A673 (cell line): ENCODE measurements around the gene GINS1. TPM values are rescaled to one million over a fixed set of nuclear protein-coding genes. Genes with fewer than 3 reads are reported as not detected.

Experiments
- BruUV-seq: library from RNA; stranded (reverse); fragments of 400-500 nt; replicated peaks from 2 replicates; lab custom pipeline; 2021; lab: Mats Ljungman, UMichigan
- CTCF ChIA-PET: fragments of 300-600 bp; sonication (Branson Sonifier 250); formaldehyde crosslinking; loops from one replicate; lab custom pipeline; 2022; ENCODE audit warnings: antibody characterized with exemption; lab: Charles Lee
- POLR2A ChIA-PET: fragments of 300-600 bp; sonication (Branson Sonifier 250); formaldehyde crosslinking; loops from one replicate; lab custom pipeline; 2022; ENCODE audit warnings: antibody characterized with exemption; ENCODE audit not compliant: low non-redundant PET; lab: Charles Lee
- DNase-seq: peaks from one replicate; pipeline ENCODE4 v3.0.0-alpha.2; 2015; ENCODE audit warnings: low spot score
- H3K27ac ChIP-seq: fragments of 200-600 bp; sonication (generic); 2 replicates; pipeline ENCODE4 v1.5.1; 2016; ENCODE audit warnings: mixed run types, low read depth, mild to moderate bottlenecking, mixed read lengths, antibody characterized with exemption, low read length; ENCODE audit not compliant: poor library complexity, severe bottlenecking
- H3K27me3 ChIP-seq: fragments of 200-600 bp; sonication (generic); replicated peaks from 2 replicates; pipeline ENCODE4 v1.6.1; 2017; ENCODE audit warnings: mixed run types, low read depth, mild to moderate bottlenecking, mixed read lengths, antibody characterized with exemption, low read length; ENCODE audit not compliant: insufficient read depth, poor library complexity
- H3K36me3 ChIP-seq: fragments of 200-600 bp; sonication (generic); 2 replicates; pipeline ENCODE4 v1.6.1; 2016; ENCODE audit warnings: mixed run types, mild to moderate bottlenecking, mixed read lengths, antibody characterized with exemption, low read length; ENCODE audit not compliant: insufficient read depth, poor library complexity, severe bottlenecking
- H3K4me1 ChIP-seq: fragments of 200-600 bp; sonication (generic); 2 replicates; pipeline ENCODE4 v1.6.1; 2017; ENCODE audit warnings: mixed run types, mild to moderate bottlenecking, mixed read lengths, antibody characterized with exemption, low read length; ENCODE audit not compliant: insufficient read depth, poor library complexity, severe bottlenecking
- H3K4me3 ChIP-seq: fragments of 200-600 bp; sonication (generic); 2 replicates; pipeline ENCODE4 v1.5.1; 2016; ENCODE audit warnings: low read depth, mixed run types, mild to moderate bottlenecking, mixed read lengths, low read length; ENCODE audit not compliant: poor library complexity, severe bottlenecking
- H3K9me3 ChIP-seq: fragments of 200-600 bp; sonication (generic); 2 replicates; pipeline ENCODE4 v1.6.1; 2016; ENCODE audit warnings: mixed run types, low read depth, mild to moderate bottlenecking, mixed read lengths, antibody characterized with exemption, low read length; ENCODE audit not compliant: poor library complexity, severe bottlenecking
- EZH2 ChIP-seq: fragments of 200-600 bp; sonication (generic); IDR thresholded peaks from 2 replicates; pipeline ENCODE4 v1.6.1; 2017; ENCODE audit warnings: borderline replicate concordance, low read depth, mild to moderate bottlenecking, mixed read lengths, antibody characterized with exemption, low read length; ENCODE audit not compliant: poor library complexity, severe bottlenecking
- intact Hi-C: fragments of 100-400 bp; cut with micrococcal nuclease; formaldehyde crosslinking; loops from one replicate; pipeline ENCODE4 v1.10.0; 2022; ENCODE audit not compliant: unreplicated experiment
- total RNA-seq: library from RNA; stranded (reverse); gene quantifications from 2 replicates; pipeline ENCODE4 v1.2.3, GENCODE V29; 2021
- TF ChIP-seq, protein P1 (sequence below): fragments of 300-800, 200-600 bp; sonication (generic); conservative IDR thresholded peaks from 2 replicates; pipeline ENCODE4 v1.5.1; 2017; ENCODE audit warnings: low read depth, mild to moderate bottlenecking, antibody characterized with exemption, low read length, moderate library complexity, mixed read lengths

Gene GINS1
- total RNA-seq, 1 experiment from 2014 or later = 62.6 TPM

DNA sequence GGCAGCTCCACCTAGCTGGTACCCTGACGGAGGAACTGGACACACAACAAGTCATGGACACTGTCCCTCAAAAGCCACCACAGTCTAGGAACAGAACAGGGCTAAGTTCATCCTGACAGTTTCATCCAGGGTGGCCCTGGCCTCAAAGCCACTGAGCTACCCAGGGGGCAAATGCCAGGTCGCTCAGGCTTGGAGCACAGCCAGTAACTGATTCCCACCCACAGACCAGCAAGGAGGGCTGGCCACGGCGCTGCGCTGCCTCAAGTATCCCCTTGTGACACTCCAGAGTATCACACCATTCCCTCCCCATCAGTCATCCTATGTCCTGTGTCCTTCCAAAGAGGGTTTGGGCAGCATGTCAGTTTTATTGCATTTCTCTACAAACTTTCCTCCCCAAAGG, 72.2 kb downstream of the GINS1 start:
- intact Hi-C loops = no loop called here
- ChIA-PET POLR2A (no interaction called here), CTCF (no interaction called here)
- Histone ChIP-seq H3K9me3 (no peaks in the 10 kb centered on the region), H3K4me3 (no peak overlapping the region), H3K27ac (no peak overlapping the region), H3K27me3 (no peaks in the 10 kb centered on the region), H3K4me1 (no peaks in the 10 kb centered on the region), H3K36me3 (peaks cover 29% of the 10 kb centered on the region)
- TF ChIP-seq, protein P1, sequence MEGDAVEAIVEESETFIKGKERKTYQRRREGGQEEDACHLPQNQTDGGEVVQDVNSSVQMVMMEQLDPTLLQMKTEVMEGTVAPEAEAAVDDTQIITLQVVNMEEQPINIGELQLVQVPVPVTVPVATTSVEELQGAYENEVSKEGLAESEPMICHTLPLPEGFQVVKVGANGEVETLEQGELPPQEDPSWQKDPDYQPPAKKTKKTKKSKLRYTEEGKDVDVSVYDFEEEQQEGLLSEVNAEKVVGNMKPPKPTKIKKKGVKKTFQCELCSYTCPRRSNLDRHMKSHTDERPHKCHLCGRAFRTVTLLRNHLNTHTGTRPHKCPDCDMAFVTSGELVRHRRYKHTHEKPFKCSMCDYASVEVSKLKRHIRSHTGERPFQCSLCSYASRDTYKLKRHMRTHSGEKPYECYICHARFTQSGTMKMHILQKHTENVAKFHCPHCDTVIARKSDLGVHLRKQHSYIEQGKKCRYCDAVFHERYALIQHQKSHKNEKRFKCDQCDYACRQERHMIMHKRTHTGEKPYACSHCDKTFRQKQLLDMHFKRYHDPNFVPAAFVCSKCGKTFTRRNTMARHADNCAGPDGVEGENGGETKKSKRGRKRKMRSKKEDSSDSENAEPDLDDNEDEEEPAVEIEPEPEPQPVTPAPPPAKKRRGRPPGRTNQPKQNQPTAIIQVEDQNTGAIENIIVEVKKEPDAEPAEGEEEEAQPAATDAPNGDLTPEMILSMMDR = no peak
- no peak for TF ChIP-seq EZH2
- DNase-seq = no peak
- BruUV-seq = no TSS peak

DNA sequence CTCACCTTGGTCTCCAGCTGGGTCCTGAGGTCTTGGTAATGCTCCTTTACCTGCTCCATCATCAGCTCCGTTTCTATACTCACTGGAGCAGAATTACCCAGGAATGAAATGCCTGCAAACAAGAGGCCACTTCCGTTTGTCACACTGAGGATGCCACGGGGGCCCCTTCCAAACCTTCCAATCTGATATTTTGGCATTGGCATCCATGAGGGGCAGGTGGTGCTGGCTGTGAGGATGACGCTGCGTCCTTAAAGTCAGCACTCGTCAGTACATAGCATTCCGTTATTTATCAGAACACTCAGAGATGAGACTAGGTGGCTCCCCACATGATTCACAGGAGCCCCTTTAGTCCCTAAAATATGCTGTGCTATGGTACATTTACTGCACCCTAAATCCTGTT, 72.7 kb downstream of the GINS1 start:
- POLR2A ChIA-PET = no interaction called here
- no peaks in the 10 kb centered on the region for H3K9me3 ChIP-seq
- H3K4me3 ChIP-seq = no peak overlapping the region
- DNase-seq = no peak
- H3K4me1 ChIP-seq = no peaks in the 10 kb centered on the region
- no TSS peak for BruUV-seq
- no peak overlapping the region for H3K27ac ChIP-seq
- no peaks in the 10 kb centered on the region for H3K27me3 ChIP-seq
- H3K36me3 ChIP-seq = peaks cover 29% of the 10 kb centered on the region
- intact Hi-C loops = no loop called here
- TF ChIP-seq, protein P1 = no peak
- no peak for TF ChIP-seq EZH2
- CTCF ChIA-PET = no interaction called here

DNA sequence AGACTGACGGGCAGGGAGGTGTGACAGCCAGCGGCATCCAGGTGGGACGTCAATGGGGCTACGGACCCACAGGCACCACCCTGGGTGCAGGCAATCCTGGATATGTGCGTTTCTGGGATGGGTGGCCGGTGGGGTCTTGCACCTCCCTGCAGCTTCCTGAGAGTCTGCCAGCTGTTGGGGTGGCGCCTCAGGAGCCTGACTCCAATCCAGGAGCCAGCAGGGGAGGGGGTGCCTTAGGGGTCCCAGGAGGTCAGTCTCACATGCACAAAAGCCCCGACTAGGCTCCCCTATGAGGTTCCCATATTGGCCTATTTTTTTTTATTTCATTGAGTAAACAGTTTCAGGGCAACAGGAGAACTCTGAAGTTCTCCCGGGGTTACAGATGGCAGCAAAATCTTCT, 73.3 kb downstream of the GINS1 start:
- DNase-seq = no peak
- no peaks in the 10 kb centered on the region for H3K4me1 ChIP-seq
- no TSS peak for BruUV-seq
- no peaks in the 10 kb centered on the region for H3K27me3 ChIP-seq
- H3K9me3 ChIP-seq = no peaks in the 10 kb centered on the region
- H3K4me3 ChIP-seq = no peak overlapping the region
- TF ChIP-seq, protein P1 = no peak
- no peak for TF ChIP-seq EZH2
- intact Hi-C loops = no loop called here
- CTCF ChIA-PET = no interaction called here
- no peak overlapping the region for H3K27ac ChIP-seq
- H3K36me3 ChIP-seq = peaks cover 30% of the 10 kb centered on the region
- POLR2A ChIA-PET = no interaction called here
